Liver (tissue), 9 donors: ENCODE measurements around the gene CMIP. TPM values are rescaled to one million over a fixed set of nuclear protein-coding genes. Genes with fewer than 3 reads are reported as not detected.

Experiments
- DNase-seq: peaks from one replicate; pipeline ENCODE4 v3.0.0-alpha.2; 2017; ENCODE audit warnings: low spot score
- H3K27ac ChIP-seq, 2 donors: one replicate each; pipeline ENCODE4 v1.7.0; 2013; ENCODE audit warnings: inconsistent platforms in 2 of 2, low read length in 2 of 2, control low read depth in 1 of 2, low read depth in 1 of 2, mild to moderate bottlenecking in 1 of 2
- H3K27me3 ChIP-seq, 4 donors: one replicate each; pipeline versions ENCODE4 v1.6.1 to v1.7.0; 2013; ENCODE audit warnings: low read length in 3 of 4, inconsistent platforms in 1 of 4, mild to moderate bottlenecking in 1 of 4, moderate library complexity in 1 of 4; ENCODE audit not compliant: control insufficient read depth in 4 of 4, insufficient read depth in 4 of 4
- H3K36me3 ChIP-seq, 4 donors: one replicate each; pipeline versions ENCODE4 v1.6.1 to v1.7.0; 2013; ENCODE audit warnings: low read length in 3 of 4, mild to moderate bottlenecking in 3 of 4, low read depth in 1 of 4, moderate library complexity in 1 of 4; ENCODE audit not compliant: control insufficient read depth in 4 of 4, insufficient read depth in 3 of 4
- H3K4me1 ChIP-seq, 4 donors: one replicate each; pipeline versions ENCODE4 v1.6.1 to v1.7.0; 2013; ENCODE audit warnings: low read length in 3 of 4, mild to moderate bottlenecking in 3 of 4, moderate library complexity in 1 of 4; ENCODE audit not compliant: control insufficient read depth in 4 of 4, insufficient read depth in 4 of 4
- H3K4me3 ChIP-seq, 3 donors: one replicate each; pipeline versions ENCODE4 v1.6.1 to v1.7.0; 2013; ENCODE audit warnings: low read length in 3 of 3, control low read depth in 1 of 3, low read depth in 1 of 3, mild to moderate bottlenecking in 1 of 3
- H3K9ac ChIP-seq, 2 donors: one replicate each; pipeline ENCODE4 v1.7.0; 2013; ENCODE audit warnings: low read length in 2 of 2, mild to moderate bottlenecking in 2 of 2, moderate library complexity in 2 of 2, control low read depth in 1 of 2, low read depth in 1 of 2
- H3K9me3 ChIP-seq, 4 donors: one replicate each; pipeline versions ENCODE4 v1.6.1 to v1.7.0; 2013; ENCODE audit warnings: low read length in 3 of 4; ENCODE audit not compliant: control insufficient read depth in 4 of 4
- EGR1 ChIP-seq, 2 donors: IDR thresholded peaks; 2 replicates each; pipeline ENCODE4 v1.6.1; 2016 to 2018; ENCODE audit warnings: antibody characterized with exemption in 2 of 2, low read depth in 2 of 2
- FOXA1 ChIP-seq: IDR thresholded peaks from 2 replicates; pipeline ENCODE4 v1.6.1; 2016; ENCODE audit warnings: antibody characterized with exemption
- FOXA2 ChIP-seq: IDR thresholded peaks from 2 replicates; pipeline ENCODE4 v1.6.1; 2016; ENCODE audit warnings: antibody characterized with exemption
- GABPA ChIP-seq, 2 donors: IDR thresholded peaks in 1 of 2; conservative IDR thresholded peaks in 1 of 2; 2 replicates each; pipeline ENCODE4 v1.6.1; 2016; ENCODE audit warnings: antibody characterized with exemption in 2 of 2, mild to moderate bottlenecking in 1 of 2, moderate library complexity in 1 of 2
- HNF4A ChIP-seq, 2 donors: conservative IDR thresholded peaks; 2 replicates each; pipeline ENCODE4 v1.6.1; 2016; ENCODE audit warnings: antibody characterized with exemption in 2 of 2, mild to moderate bottlenecking in 2 of 2
- HNF4G ChIP-seq: IDR thresholded peaks from 2 replicates; pipeline ENCODE4 v1.6.1; 2016; ENCODE audit warnings: antibody characterized with exemption
- JUND ChIP-seq, 2 donors: IDR thresholded peaks; 2 replicates each; pipeline ENCODE4 v1.6.1; 2016; ENCODE audit warnings: antibody characterized with exemption in 2 of 2
- NR2F2 ChIP-seq: IDR thresholded peaks from 2 replicates; pipeline ENCODE4 v1.6.1; 2016; ENCODE audit warnings: antibody characterized with exemption
- RAD21 ChIP-seq, 2 donors: IDR thresholded peaks; 2 replicates each; pipeline ENCODE4 v1.6.1; 2016; ENCODE audit warnings: antibody characterized with exemption in 2 of 2, mild to moderate bottlenecking in 2 of 2
- RXRA ChIP-seq, 2 donors: IDR thresholded peaks; 2 replicates each; pipeline ENCODE4 v1.6.1; 2017 to 2018; ENCODE audit warnings: antibody characterized with exemption in 2 of 2, mild to moderate bottlenecking in 1 of 2
- SP1 ChIP-seq: IDR thresholded peaks from 2 replicates; pipeline ENCODE4 v1.6.1; 2018; ENCODE audit warnings: antibody characterized with exemption, mild to moderate bottlenecking
- TAF1 ChIP-seq: conservative IDR thresholded peaks from 2 replicates; pipeline ENCODE4 v1.6.1; 2016; ENCODE audit warnings: antibody characterized with exemption, mild to moderate bottlenecking
- YY1 ChIP-seq: IDR thresholded peaks from 2 replicates; pipeline ENCODE4 v1.6.1; 2016; ENCODE audit warnings: antibody characterized with exemption, mild to moderate bottlenecking
- WGBS: extraction: QIAGEN DNeasy Blood & Tissue Kit; methylation state at CpG from one replicate; pipeline ENCODE4 v1.1.7; 2013; 5-methylcytosine and 5-hydroxymethylcytosine counted together
- polyA plus RNA-seq, 2 donors: library from polyadenylated mRNA; stranded (reverse) in 1 of 2; unstranded in 1 of 2; fragments of 200-250 nt in 1 of 2; fragments of >200 nt in 1 of 2; fragmentation: Nextera tagmentation in 1 of 2; extraction: Ambion mirVana in 1 of 2; gene quantifications; one replicate each; pipeline versions ENCODE4 v1.2.1 to v1.2.3, GENCODE V29; 2013 to 2015
- total RNA-seq, 2 donors: library from RNA; depleted of rRNA; stranded (reverse); fragments of >200 nt; gene quantifications; one replicate each; pipeline ENCODE4 v1.2.3, GENCODE V29; 2014
- TF ChIP-seq, protein P1 (sequence below): IDR thresholded peaks from 2 replicates; pipeline ENCODE4 v1.6.1; 2016; ENCODE audit warnings: antibody characterized with exemption
- TF ChIP-seq, protein P2 (sequence below): fragments of 150-350 bp; IDR thresholded peaks from 2 replicates; pipeline ENCODE4 v1.5.1; 2017; ENCODE audit warnings: improper control_type of control experiment, low read depth, low read length; ENCODE audit not compliant: missing input control
- TF ChIP-seq, protein P3 (sequence below): IDR thresholded peaks from 2 replicates; pipeline ENCODE4 v1.6.1; 2016; ENCODE audit warnings: antibody characterized with exemption
- TF ChIP-seq, protein P4 (sequence below): IDR thresholded peaks from 2 replicates; pipeline ENCODE4 v1.6.1; 2016; ENCODE audit warnings: antibody characterized with exemption, mild to moderate bottlenecking
- TF ChIP-seq, protein P5 (sequence below): IDR thresholded peaks from 2 replicates; pipeline ENCODE4 v1.6.1; 2016; ENCODE audit warnings: antibody characterized with exemption
- donor health status: healthy.
- donor health status: healthy.
- donor health status: healthy.
- donor health status: healthy.
- donor health status: healthy.

CMIP gene
- total and polyA plus RNA-seq, 4 donors: 1.7 to 15.6 (median 10.1) TPM

DNA sequence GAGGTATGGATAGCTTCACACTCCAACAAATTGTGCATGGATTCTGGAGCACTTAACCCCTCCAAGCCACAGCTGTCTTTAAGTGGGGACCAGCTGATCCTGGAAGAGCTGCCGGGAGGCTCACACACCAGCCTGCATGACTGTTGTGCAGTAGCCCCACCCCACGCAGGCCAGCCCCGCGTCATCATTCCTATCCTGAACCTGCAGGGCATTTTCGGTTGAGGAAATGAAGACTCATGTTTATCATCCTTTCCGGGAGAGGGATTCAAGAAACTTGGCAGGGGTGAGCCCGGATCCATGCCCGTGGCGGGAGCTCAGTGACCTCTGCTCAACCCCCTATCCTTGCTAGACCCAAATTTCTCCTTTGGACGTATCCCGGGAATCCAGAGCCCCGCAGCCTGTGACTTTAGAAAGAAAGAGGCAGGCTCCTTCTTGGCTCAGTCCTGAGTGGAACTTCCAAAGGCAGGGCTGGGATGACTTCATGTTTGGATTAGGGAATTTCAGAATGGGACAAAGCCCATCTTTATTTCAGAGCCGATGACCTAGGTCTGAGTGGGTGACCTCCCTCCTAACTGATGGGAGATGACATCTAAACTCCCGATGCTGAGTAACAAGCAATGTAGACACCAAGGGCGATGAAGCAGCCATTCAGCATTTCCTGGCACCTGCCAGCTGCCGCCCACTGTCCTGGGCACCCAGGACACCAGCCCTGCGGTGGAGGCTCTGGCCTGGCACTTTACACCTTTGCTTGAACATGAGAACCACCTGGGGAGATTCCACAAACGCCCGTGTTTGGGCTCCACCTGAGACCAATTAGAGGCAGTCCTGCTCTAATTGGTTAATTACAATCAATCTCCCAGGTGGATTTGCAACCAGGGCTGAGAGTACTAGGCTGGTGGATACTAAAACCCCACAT is 43.3 kb upstream of the CMIP start:
- Histone ChIP-seq H3K27me3 (no peaks in the 10 kb centered on the region), H3K9ac (peak overlapping the region in 1 of 2 donors; percentile 5), H3K27ac (peak overlapping the region in 1 of 2 donors; percentile 20), H3K4me1 (peaks cover 0 to 8% (median 6%) of the 10 kb centered on the region in 4 donors), H3K9me3 (peaks cover 0 to 2% (median 0%) of the 10 kb centered on the region in 4 donors), H3K36me3 (no peaks in the 10 kb centered on the region), H3K4me3 (no peak overlapping the region)
- DNase-seq: no peak
- TF ChIP-seq RXRA (IDR thresholded peaks at IDR 0.05): peak in 1 of 2 donors; percentile 12
- TF ChIP-seq EGR1 (IDR thresholded peaks at IDR 0.05; ENCODE audit: low read depth in 2 of 2): no peak
- peak; percentile 57 for TF ChIP-seq NR2F2
- 61% methylated on average over 19 of the region's 19 CpGs for WGBS

DNA sequence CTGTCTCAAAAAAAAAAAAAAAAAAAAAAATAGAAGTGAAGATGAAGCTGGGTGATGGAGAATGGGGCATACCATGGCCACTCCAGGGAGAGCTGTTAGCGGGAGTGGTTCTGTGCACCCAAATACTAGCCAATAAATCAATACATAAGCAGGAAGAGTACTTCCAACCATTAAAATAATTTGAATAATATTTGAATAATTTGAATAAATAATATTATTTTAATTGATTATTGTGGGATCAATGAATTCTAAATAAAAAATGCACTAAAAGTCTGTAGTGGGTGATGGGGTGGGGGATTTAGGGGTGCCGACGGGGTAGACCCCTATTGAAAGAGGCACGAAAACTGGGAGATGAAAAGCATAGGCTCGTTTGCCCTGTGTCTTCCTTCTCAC is 41.4 kb upstream of the CMIP start:
- H3K4me3 ChIP-seq: no peak overlapping the region
- no peak overlapping the region for H3K27ac ChIP-seq
- no peaks in the 10 kb centered on the region for H3K27me3 ChIP-seq
- H3K36me3 ChIP-seq: no peaks in the 10 kb centered on the region
- WGBS: 20% methylated on average over 5 of the region's 5 CpGs
- H3K9ac ChIP-seq: no peak overlapping the region
- peaks cover 0 to 2% (median 0%) of the 10 kb centered on the region in 4 donors for H3K9me3 ChIP-seq
- TF ChIP-seq FOXA2 (no peak), NR2F2 (no peak), JUND (IDR thresholded peaks at IDR 0.05) (no peak), GABPA (IDR thresholded peaks at IDR 0.05 in 1 of 2, conservative IDR thresholded peaks at IDR 0.05 in 1 of 2) (no peak), RAD21 (IDR thresholded peaks at IDR 0.05) (no peak), HNF4A (conservative IDR thresholded peaks at IDR 0.05) (no peak), HNF4G (no peak), FOXA1 (no peak), YY1 (no peak), RXRA (IDR thresholded peaks at IDR 0.05) (no peak), TAF1 (no peak), SP1 (no peak), EGR1 (IDR thresholded peaks at IDR 0.05; ENCODE audit: low read depth in 2 of 2) (no peak)
- TF ChIP-seq, protein P1, sequence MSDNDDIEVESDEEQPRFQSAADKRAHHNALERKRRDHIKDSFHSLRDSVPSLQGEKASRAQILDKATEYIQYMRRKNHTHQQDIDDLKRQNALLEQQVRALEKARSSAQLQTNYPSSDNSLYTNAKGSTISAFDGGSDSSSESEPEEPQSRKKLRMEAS: no peak
- TF ChIP-seq, protein P2, sequence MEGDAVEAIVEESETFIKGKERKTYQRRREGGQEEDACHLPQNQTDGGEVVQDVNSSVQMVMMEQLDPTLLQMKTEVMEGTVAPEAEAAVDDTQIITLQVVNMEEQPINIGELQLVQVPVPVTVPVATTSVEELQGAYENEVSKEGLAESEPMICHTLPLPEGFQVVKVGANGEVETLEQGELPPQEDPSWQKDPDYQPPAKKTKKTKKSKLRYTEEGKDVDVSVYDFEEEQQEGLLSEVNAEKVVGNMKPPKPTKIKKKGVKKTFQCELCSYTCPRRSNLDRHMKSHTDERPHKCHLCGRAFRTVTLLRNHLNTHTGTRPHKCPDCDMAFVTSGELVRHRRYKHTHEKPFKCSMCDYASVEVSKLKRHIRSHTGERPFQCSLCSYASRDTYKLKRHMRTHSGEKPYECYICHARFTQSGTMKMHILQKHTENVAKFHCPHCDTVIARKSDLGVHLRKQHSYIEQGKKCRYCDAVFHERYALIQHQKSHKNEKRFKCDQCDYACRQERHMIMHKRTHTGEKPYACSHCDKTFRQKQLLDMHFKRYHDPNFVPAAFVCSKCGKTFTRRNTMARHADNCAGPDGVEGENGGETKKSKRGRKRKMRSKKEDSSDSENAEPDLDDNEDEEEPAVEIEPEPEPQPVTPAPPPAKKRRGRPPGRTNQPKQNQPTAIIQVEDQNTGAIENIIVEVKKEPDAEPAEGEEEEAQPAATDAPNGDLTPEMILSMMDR: no peak
- TF ChIP-seq, protein P3, sequence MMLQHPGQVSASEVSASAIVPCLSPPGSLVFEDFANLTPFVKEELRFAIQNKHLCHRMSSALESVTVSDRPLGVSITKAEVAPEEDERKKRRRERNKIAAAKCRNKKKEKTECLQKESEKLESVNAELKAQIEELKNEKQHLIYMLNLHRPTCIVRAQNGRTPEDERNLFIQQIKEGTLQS: no peak
- TF ChIP-seq, protein P4, sequence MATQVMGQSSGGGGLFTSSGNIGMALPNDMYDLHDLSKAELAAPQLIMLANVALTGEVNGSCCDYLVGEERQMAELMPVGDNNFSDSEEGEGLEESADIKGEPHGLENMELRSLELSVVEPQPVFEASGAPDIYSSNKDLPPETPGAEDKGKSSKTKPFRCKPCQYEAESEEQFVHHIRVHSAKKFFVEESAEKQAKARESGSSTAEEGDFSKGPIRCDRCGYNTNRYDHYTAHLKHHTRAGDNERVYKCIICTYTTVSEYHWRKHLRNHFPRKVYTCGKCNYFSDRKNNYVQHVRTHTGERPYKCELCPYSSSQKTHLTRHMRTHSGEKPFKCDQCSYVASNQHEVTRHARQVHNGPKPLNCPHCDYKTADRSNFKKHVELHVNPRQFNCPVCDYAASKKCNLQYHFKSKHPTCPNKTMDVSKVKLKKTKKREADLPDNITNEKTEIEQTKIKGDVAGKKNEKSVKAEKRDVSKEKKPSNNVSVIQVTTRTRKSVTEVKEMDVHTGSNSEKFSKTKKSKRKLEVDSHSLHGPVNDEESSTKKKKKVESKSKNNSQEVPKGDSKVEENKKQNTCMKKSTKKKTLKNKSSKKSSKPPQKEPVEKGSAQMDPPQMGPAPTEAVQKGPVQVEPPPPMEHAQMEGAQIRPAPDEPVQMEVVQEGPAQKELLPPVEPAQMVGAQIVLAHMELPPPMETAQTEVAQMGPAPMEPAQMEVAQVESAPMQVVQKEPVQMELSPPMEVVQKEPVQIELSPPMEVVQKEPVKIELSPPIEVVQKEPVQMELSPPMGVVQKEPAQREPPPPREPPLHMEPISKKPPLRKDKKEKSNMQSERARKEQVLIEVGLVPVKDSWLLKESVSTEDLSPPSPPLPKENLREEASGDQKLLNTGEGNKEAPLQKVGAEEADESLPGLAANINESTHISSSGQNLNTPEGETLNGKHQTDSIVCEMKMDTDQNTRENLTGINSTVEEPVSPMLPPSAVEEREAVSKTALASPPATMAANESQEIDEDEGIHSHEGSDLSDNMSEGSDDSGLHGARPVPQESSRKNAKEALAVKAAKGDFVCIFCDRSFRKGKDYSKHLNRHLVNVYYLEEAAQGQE: no peak
- TF ChIP-seq, protein P5, sequence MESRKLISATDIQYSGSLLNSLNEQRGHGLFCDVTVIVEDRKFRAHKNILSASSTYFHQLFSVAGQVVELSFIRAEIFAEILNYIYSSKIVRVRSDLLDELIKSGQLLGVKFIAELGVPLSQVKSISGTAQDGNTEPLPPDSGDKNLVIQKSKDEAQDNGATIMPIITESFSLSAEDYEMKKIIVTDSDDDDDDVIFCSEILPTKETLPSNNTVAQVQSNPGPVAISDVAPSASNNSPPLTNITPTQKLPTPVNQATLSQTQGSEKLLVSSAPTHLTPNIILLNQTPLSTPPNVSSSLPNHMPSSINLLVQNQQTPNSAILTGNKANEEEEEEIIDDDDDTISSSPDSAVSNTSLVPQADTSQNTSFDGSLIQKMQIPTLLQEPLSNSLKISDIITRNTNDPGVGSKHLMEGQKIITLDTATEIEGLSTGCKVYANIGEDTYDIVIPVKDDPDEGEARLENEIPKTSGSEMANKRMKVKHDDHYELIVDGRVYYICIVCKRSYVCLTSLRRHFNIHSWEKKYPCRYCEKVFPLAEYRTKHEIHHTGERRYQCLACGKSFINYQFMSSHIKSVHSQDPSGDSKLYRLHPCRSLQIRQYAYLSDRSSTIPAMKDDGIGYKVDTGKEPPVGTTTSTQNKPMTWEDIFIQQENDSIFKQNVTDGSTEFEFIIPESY: no peak
- peaks cover 0 to 8% (median 6%) of the 10 kb centered on the region in 4 donors for H3K4me1 ChIP-seq
- no peak for DNase-seq
